Neural progenitor cell (in vitro differentiated cells): Measurements from ENCODE around the gene TRIM15. TPM values are rescaled to one million over a fixed set of nuclear protein-coding genes. Genes with fewer than 3 reads are reported as not detected.

Source experiments
- DNase-seq: peaks from one replicate; pipeline ENCODE4 v3.0.0-alpha.2; 2016; ENCODE audit warnings: low spot score
- H2AFZ ChIP-seq: fragments of 200-600 bp; sonication (generic); replicated peaks from 2 replicates; pipeline ENCODE4 v1.6.1; 2016; ENCODE audit warnings: antibody characterized with exemption
- H3F3A ChIP-seq: fragments of 200-600 bp; sonication (generic); 2 replicates; pipeline ENCODE4 v1.6.1; 2016; ENCODE audit warnings: antibody characterized with exemption, low read depth
- H3K27ac ChIP-seq: fragments of 200-600 bp; sonication (generic); 2 replicates; pipeline ENCODE4 v1.5.1; 2016; ENCODE audit warnings: mild to moderate bottlenecking
- H3K27me3 ChIP-seq: fragments of 200-600 bp; sonication (generic); 2 replicates; pipeline ENCODE4 v1.6.1; 2016; ENCODE audit warnings: mild to moderate bottlenecking, moderate library complexity
- H3K36me3 ChIP-seq: fragments of 200-600 bp; sonication (generic); 2 replicates; pipeline ENCODE4 v1.5.1; 2016
- H3K4me1 ChIP-seq: fragments of 200-600 bp; sonication (generic); 2 replicates; pipeline ENCODE4 v1.6.1; 2016; ENCODE audit warnings: mixed run types
- H3K4me2 ChIP-seq: fragments of 200-600 bp; sonication (generic); 2 replicates; pipeline ENCODE4 v1.6.1; 2016
- H3K4me3 ChIP-seq: fragments of 200-600 bp; sonication (generic); 2 replicates; pipeline ENCODE4 v1.5.1; 2016
- H3K79me2 ChIP-seq: fragments of 200-600 bp; sonication (generic); 2 replicates; pipeline ENCODE4 v1.6.1; 2016; ENCODE audit warnings: low read depth
- H3K9ac ChIP-seq: fragments of 200-600 bp; sonication (generic); 2 replicates; pipeline ENCODE4 v1.6.1; 2016
- H3K9me3 ChIP-seq: fragments of 200-600 bp; sonication (generic); 2 replicates; pipeline ENCODE4 v1.5.1; 2016; ENCODE audit warnings: low read depth
- H4K20me1 ChIP-seq: fragments of 200-600 bp; sonication (generic); 2 replicates; pipeline ENCODE4 v1.6.1; 2016; ENCODE audit warnings: low read depth
- H3K27ac Mint-ChIP-seq: 3 replicates; pipeline ENCODE4 v1.8.0; 2021; ENCODE audit warnings: mixed read lengths
- H3K27me3 Mint-ChIP-seq: 2 replicates; pipeline ENCODE4 v1.8.0; 2022; ENCODE audit warnings: low read depth, mild to moderate bottlenecking, inconsistent platforms, moderate library complexity, mixed read lengths; ENCODE audit not compliant: insufficient read depth
- H3K36me3 Mint-ChIP-seq: 3 replicates; pipeline ENCODE4 v1.8.0; 2021; ENCODE audit warnings: mixed read lengths
- H3K4me1 Mint-ChIP-seq: 3 replicates; pipeline ENCODE4 v1.8.0; 2021; ENCODE audit warnings: mixed read lengths
- H3K4me3 Mint-ChIP-seq: 3 replicates; pipeline ENCODE4 v1.8.0; 2021; ENCODE audit warnings: mild to moderate bottlenecking, moderate library complexity, mixed read lengths
- H3K9me3 Mint-ChIP-seq: 3 replicates; pipeline ENCODE4 v1.8.0; 2020; ENCODE audit warnings: mixed read lengths
- EZH2 ChIP-seq: fragments of 200-600 bp; sonication (generic); IDR thresholded peaks from 2 replicates; pipeline ENCODE4 v1.6.1; 2017; ENCODE audit warnings: antibody characterized with exemption, mild to moderate bottlenecking, moderate library complexity
- EZH2phosphoT487 ChIP-seq: fragments of 200-600 bp; sonication (generic); IDR thresholded peaks from 2 replicates; pipeline ENCODE4 v1.6.1; 2017; ENCODE audit warnings: antibody characterized with exemption
- total RNA-seq: library from RNA; depleted of rRNA; stranded (reverse); fragments of >200 nt; gene quantifications from 2 replicates; pipeline ENCODE4 v1.2.3, GENCODE V29; 2015; ENCODE audit warnings: low replicate concordance
- TF ChIP-seq, protein P1 (sequence below): fragments of 200-600 bp; sonication (generic); IDR thresholded peaks from 2 replicates; pipeline ENCODE4 v1.5.1; 2017; ENCODE audit warnings: antibody characterized with exemption, mild to moderate bottlenecking

TRIM15 gene
- total RNA-seq, 1 donor from 2014 or later = not detected

DNA sequence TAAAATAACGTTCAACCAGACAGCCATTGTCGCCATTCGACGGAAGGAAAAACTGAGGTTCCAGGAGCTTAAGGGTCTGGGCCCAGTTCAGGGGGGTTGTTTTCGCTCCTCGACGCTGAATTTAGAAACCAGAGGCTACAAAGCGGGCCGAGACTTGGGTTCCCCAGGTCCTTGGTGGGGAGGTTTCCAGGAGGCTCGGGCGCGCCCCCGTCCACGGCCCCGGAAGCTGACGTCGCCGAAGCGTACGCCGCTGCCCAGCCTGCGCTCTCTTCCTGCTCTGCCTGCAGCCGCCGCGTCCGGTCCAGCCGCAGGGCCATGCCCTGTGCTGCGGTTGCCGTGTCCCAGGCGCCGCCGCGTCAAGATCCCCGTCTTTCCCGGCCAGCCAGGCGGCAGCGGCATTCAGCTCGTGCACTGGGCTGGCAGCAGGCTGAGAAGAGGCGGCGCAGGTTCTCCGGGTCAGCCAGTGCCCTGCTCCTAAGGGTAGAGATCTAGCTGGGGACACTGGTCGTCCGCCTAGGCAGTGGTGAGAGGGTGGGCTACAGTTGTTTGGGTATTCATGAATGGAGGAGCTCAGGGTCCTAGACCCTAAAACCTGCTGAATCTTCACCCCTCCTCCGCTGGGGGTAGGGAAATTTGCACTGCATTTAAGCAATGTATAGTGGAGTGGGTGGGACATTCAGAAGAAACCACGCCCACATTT, 50.8 kb downstream of the TRIM15 start:
- H3K27me3 Mint-ChIP-seq = peaks cover 5% of the 10 kb centered on the region
- peak overlapping the region; percentile 78 for H2AFZ ChIP-seq
- H3K4me3 ChIP-seq = peak overlapping the region; percentile 82
- no peaks in the 10 kb centered on the region for H3K36me3 ChIP-seq
- H3F3A ChIP-seq = peaks cover 21% of the 10 kb centered on the region
- peak overlapping the region; percentile 80 for H3K4me2 ChIP-seq
- H3K9me3 ChIP-seq = no peaks in the 10 kb centered on the region
- TF ChIP-seq EZH2phosphoT487 = no peak
- TF ChIP-seq, protein P1, sequence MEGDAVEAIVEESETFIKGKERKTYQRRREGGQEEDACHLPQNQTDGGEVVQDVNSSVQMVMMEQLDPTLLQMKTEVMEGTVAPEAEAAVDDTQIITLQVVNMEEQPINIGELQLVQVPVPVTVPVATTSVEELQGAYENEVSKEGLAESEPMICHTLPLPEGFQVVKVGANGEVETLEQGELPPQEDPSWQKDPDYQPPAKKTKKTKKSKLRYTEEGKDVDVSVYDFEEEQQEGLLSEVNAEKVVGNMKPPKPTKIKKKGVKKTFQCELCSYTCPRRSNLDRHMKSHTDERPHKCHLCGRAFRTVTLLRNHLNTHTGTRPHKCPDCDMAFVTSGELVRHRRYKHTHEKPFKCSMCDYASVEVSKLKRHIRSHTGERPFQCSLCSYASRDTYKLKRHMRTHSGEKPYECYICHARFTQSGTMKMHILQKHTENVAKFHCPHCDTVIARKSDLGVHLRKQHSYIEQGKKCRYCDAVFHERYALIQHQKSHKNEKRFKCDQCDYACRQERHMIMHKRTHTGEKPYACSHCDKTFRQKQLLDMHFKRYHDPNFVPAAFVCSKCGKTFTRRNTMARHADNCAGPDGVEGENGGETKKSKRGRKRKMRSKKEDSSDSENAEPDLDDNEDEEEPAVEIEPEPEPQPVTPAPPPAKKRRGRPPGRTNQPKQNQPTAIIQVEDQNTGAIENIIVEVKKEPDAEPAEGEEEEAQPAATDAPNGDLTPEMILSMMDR = no peak
- TF ChIP-seq EZH2 = no peak
- H3K9me3 Mint-ChIP-seq = no peaks in the 10 kb centered on the region
- peaks cover 21% of the 10 kb centered on the region for H3K79me2 ChIP-seq
- DNase-seq = peak; percentile 81
- no peak overlapping the region for H3K27ac Mint-ChIP-seq
- peaks cover 3% of the 10 kb centered on the region for H3K36me3 Mint-ChIP-seq
- H4K20me1 ChIP-seq = peaks cover 19% of the 10 kb centered on the region
- no peak overlapping the region for H3K27ac ChIP-seq
- H3K4me1 Mint-ChIP-seq = peaks cover 37% of the 10 kb centered on the region
- H3K4me1 ChIP-seq = peaks cover 14% of the 10 kb centered on the region
- peak overlapping the region; percentile 98 for H3K4me3 Mint-ChIP-seq
- no peaks in the 10 kb centered on the region for H3K27me3 ChIP-seq
- H3K9ac ChIP-seq = no peak overlapping the region

DNA sequence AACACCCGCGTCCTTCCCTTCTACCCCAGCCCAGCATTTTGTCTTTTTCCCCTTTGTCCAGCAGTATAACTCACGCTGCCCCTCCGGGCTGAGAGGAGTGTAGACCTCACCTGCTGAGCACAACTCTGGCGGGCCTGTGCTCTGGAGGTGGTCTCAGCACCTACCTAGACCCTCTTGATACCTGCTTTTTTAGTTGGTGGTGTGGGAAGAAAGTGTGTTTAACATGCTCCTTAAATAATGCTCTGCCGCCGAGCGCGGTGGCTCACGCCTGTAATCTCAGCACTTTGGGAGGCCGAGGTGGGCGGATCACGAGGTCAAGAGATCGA, 51.3 kb downstream of the TRIM15 start:
- H3K9me3 Mint-ChIP-seq = no peaks in the 10 kb centered on the region
- no peak overlapping the region for H3K27ac Mint-ChIP-seq
- no peak overlapping the region for H3K9ac ChIP-seq
- peak overlapping the region; percentile 78 for H2AFZ ChIP-seq
- no peak for DNase-seq
- peaks cover 3% of the 10 kb centered on the region for H3K36me3 Mint-ChIP-seq
- no peaks in the 10 kb centered on the region for H3K36me3 ChIP-seq
- H3K4me1 ChIP-seq = peaks cover 14% of the 10 kb centered on the region
- peaks cover 21% of the 10 kb centered on the region for H3F3A ChIP-seq
- peaks cover 21% of the 10 kb centered on the region for H3K79me2 ChIP-seq
- H3K27ac ChIP-seq = no peak overlapping the region
- H4K20me1 ChIP-seq = peaks cover 19% of the 10 kb centered on the region
- no peaks in the 10 kb centered on the region for H3K27me3 ChIP-seq
- H3K9me3 ChIP-seq = no peaks in the 10 kb centered on the region
- peaks cover 5% of the 10 kb centered on the region for H3K27me3 Mint-ChIP-seq
- H3K4me3 Mint-ChIP-seq = peak overlapping the region; percentile 98
- peak overlapping the region; percentile 80 for H3K4me2 ChIP-seq
- peak overlapping the region; percentile 82 for H3K4me3 ChIP-seq
- TF ChIP-seq EZH2 = no peak
- TF ChIP-seq, protein P1 = no peak
- TF ChIP-seq EZH2phosphoT487 = no peak
- H3K4me1 Mint-ChIP-seq = peaks cover 36% of the 10 kb centered on the region

DNA sequence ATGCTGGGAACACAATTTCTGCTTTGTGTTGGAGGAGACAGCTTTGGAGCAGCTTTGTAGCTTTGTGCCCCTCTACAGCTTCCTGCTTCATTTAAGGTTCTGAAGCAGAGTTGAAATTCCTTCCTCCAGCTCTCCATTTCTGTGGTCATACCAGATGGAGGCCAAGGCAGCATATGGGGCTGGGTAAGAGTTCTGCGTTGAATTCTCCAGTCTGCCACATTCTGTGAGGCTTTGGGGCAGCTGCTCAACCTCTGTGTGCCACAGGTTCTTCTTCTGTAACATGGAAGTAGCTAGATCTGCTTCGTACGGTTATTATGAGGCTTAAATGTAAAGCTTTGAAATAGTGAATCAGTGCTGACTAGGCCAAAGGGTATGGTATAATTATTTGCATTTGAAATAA, 52.8 kb downstream of the TRIM15 start:
- H3K4me3 Mint-ChIP-seq = peak overlapping the region; percentile 54
- H3K9me3 Mint-ChIP-seq = no peaks in the 10 kb centered on the region
- H3K36me3 ChIP-seq = no peaks in the 10 kb centered on the region
- peaks cover 21% of the 10 kb centered on the region for H3F3A ChIP-seq
- no peak overlapping the region for H3K27ac Mint-ChIP-seq
- no peak overlapping the region for H3K4me3 ChIP-seq
- H3K79me2 ChIP-seq = peaks cover 16% of the 10 kb centered on the region
- H3K9me3 ChIP-seq = no peaks in the 10 kb centered on the region
- H4K20me1 ChIP-seq = peaks cover 17% of the 10 kb centered on the region
- no peak overlapping the region for H3K9ac ChIP-seq
- no peak overlapping the region for H3K27ac ChIP-seq
- H3K4me1 Mint-ChIP-seq = peaks cover 24% of the 10 kb centered on the region
- no peak for DNase-seq
- no peak overlapping the region for H3K4me2 ChIP-seq
- H3K27me3 ChIP-seq = no peaks in the 10 kb centered on the region
- H2AFZ ChIP-seq = no peak overlapping the region
- no peaks in the 10 kb centered on the region for H3K36me3 Mint-ChIP-seq
- TF ChIP-seq EZH2 (no peak), EZH2phosphoT487 (no peak)
- TF ChIP-seq, protein P1 = no peak
- peaks cover 5% of the 10 kb centered on the region for H3K27me3 Mint-ChIP-seq
- H3K4me1 ChIP-seq = peaks cover 13% of the 10 kb centered on the region
